PFSK-1 (cell line): ENCODE data around the gene CD34.

Experiments
- FOXP2 ChIP-seq: optimal IDR thresholded peaks from 2 replicates; pipeline ENCODE3; 2011; ENCODE audit warnings: borderline replicate concordance, control low read depth, inconsistent platforms; ENCODE audit not compliant: insufficient read depth; ENCODE audit errors: extremely low read length, extremely low read depth
- POLR2AphosphoS5 ChIP-seq: IDR thresholded peaks from 2 replicates; pipeline ENCODE4 v1.6.1; 2012; ENCODE audit warnings: low read depth, mild to moderate bottlenecking, control low read depth, low read length, moderate library complexity
- REST ChIP-seq, 2 experiments: IDR thresholded peaks; 2 replicates each; pipeline versions ENCODE4 v1.6.1 to v1.8.0; 2011 to 2012; ENCODE audit warnings: low read depth in 2 of 2, low read length in 2 of 2, control low read depth in 1 of 2, inconsistent platforms in 1 of 2, mild to moderate bottlenecking in 1 of 2, moderate library complexity in 1 of 2; ENCODE audit not compliant: insufficient read depth in 1 of 2
- SIN3A ChIP-seq: IDR thresholded peaks from 2 replicates; pipeline ENCODE4 v1.6.1; 2012; ENCODE audit warnings: mild to moderate bottlenecking, low read length, moderate library complexity, borderline replicate concordance; ENCODE audit not compliant: insufficient read depth
- TAF1 ChIP-seq: IDR thresholded peaks from 2 replicates; pipeline ENCODE4 v1.6.1; 2012; ENCODE audit warnings: low read length, control low read depth, borderline replicate concordance; ENCODE audit not compliant: insufficient read depth

The CD34 gene

GRCh38 chr1:207873055-207873890, 37.7 kb downstream of the CD34 start:
- TF ChIP-seq POLR2AphosphoS5, result no peak
- no peak for TF ChIP-seq REST (IDR thresholded peaks at IDR 0.05; ENCODE audit: insufficient read depth in 1 of 2, low read depth in 2 of 2, low read length in 2 of 2)
- TF ChIP-seq SIN3A, result no peak
- TF ChIP-seq FOXP2, result no peak
- TF ChIP-seq TAF1, result no peak

GRCh38 chr1:207872621-207873020, 38.3 kb downstream of the CD34 start:
- no peak for TF ChIP-seq SIN3A
- TF ChIP-seq TAF1, result no peak
- no peak for TF ChIP-seq REST (IDR thresholded peaks at IDR 0.05; ENCODE audit: insufficient read depth in 1 of 2, low read depth in 2 of 2, low read length in 2 of 2)
- no peak for TF ChIP-seq POLR2AphosphoS5
- TF ChIP-seq FOXP2, result no peak

GRCh38 chr1:207871117-207871649, 39.7 kb downstream of the CD34 start:
- TF ChIP-seq REST (IDR thresholded peaks at IDR 0.05; ENCODE audit: insufficient read depth in 1 of 2, low read depth in 2 of 2, low read length in 2 of 2), result no peak
- no peak for TF ChIP-seq POLR2AphosphoS5

- TF ChIP-seq TAF1, result no peak
- TF ChIP-seq POLR2AphosphoS5, result no peak
- TF ChIP-seq FOXP2, result no peak
- TF ChIP-seq REST (IDR thresholded peaks at IDR 0.05; ENCODE audit: insufficient read depth in 1 of 2, low read depth in 2 of 2, low read length in 2 of 2), result no peak
- TF ChIP-seq SIN3A, result no peak
These were observed 40.5 kb downstream of the CD34 start for GRCh38 chr1:207870306-207871031.
